ENCODE data around the gene RASA3. TPM values are rescaled to one million over a fixed set of nuclear protein-coding genes. Genes with fewer than 3 reads are reported as not detected.
"Not testable (repeated sequence)": the region's sequence is repeated elsewhere in the genome, so short reads cannot be mapped to it uniquely, and the experiment has no call there.

RASA3 gene
- polyA plus RNA-seq, 3 donors: 9.0 to 32.6 (median 16.6) TPM

- no peaks in the 10 kb centered on the region for H3K9me3 ChIP-seq (replicated peaks in 1 of 2; ENCODE audit: control insufficient read depth in 1 of 2, insufficient read depth in 1 of 2, low read length in 2 of 2)
- no peak for DNase-seq
- peaks cover 72% of the 10 kb centered on the region for H4K20me1 ChIP-seq (ENCODE audit: insufficient read depth, low read length)
- no peaks in the 10 kb centered on the region for H3K4me1 ChIP-seq (ENCODE audit: control insufficient read depth in 1 of 2, insufficient read depth in 2 of 2, low read length in 2 of 2)
- H3K9me3 Mint-ChIP-seq: peaks cover 0 to 2% (median 0%) of the 10 kb centered on the region in 7 donors
- no peak overlapping the region for H3K4me3 ChIP-seq (replicated peaks in 1 of 3; ENCODE audit: low read depth in 2 of 3, low read length in 3 of 3)
- WGBS (ENCODE audit: insufficient coverage): 97% methylated on average over 26 of the region's 35 CpGs
- peaks cover 13 to 59% of the 10 kb centered on the region in 2 donors for H3K36me3 ChIP-seq (replicated peaks in 1 of 2; ENCODE audit: control insufficient read depth in 1 of 2, insufficient read depth in 2 of 2, low read length in 2 of 2)
- H3K27me3 Mint-ChIP-seq (ENCODE audit: low read depth in 3 of 3): peaks cover 0 to 2% (median 0%) of the 10 kb centered on the region in 3 donors
- no peak overlapping the region for H2AFZ ChIP-seq (ENCODE audit: insufficient read depth, low read depth, low read length, poor library complexity, severe bottlenecking)
- peak overlapping the region in 2 of 7 donors; percentile 28 to 73 for H3K27ac Mint-ChIP-seq
- H3K9ac ChIP-seq (ENCODE audit: insufficient read depth, low read length, poor library complexity, severe bottlenecking): no peak overlapping the region
- H3K4me2 ChIP-seq (replicated peaks; ENCODE audit: extremely low read depth, low read length, poor library complexity, severe bottlenecking): no peak overlapping the region
- peaks cover 7% of the 10 kb centered on the region for H3K4me1 Mint-ChIP-seq
- H3K36me3 Mint-ChIP-seq: peaks cover 51 to 55% of the 10 kb centered on the region in 2 donors
- TF ChIP-seq, protein P1, sequence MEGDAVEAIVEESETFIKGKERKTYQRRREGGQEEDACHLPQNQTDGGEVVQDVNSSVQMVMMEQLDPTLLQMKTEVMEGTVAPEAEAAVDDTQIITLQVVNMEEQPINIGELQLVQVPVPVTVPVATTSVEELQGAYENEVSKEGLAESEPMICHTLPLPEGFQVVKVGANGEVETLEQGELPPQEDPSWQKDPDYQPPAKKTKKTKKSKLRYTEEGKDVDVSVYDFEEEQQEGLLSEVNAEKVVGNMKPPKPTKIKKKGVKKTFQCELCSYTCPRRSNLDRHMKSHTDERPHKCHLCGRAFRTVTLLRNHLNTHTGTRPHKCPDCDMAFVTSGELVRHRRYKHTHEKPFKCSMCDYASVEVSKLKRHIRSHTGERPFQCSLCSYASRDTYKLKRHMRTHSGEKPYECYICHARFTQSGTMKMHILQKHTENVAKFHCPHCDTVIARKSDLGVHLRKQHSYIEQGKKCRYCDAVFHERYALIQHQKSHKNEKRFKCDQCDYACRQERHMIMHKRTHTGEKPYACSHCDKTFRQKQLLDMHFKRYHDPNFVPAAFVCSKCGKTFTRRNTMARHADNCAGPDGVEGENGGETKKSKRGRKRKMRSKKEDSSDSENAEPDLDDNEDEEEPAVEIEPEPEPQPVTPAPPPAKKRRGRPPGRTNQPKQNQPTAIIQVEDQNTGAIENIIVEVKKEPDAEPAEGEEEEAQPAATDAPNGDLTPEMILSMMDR (IDR thresholded peaks at IDR 0.05): no peak
- H3K4me3 Mint-ChIP-seq: no peak overlapping the region
- no peak overlapping the region for H3K27ac ChIP-seq (ENCODE audit: low read depth in 1 of 2, low read length in 2 of 2)
- intact Hi-C loops (cut with micrococcal nuclease): no loop called here
- H3K27me3 ChIP-seq (ENCODE audit: control insufficient read depth in 2 of 2, insufficient read depth in 2 of 2, low read length in 2 of 2): no peaks in the 10 kb centered on the region
- peaks cover 80% of the 10 kb centered on the region for H3K79me2 ChIP-seq (ENCODE audit: insufficient read depth, low read length)
Measured at GRCh38 chr13:114076329-114077090, 55.9 kb downstream of the RASA3 start.

GRCh38 chr13:114075811-114076210, 56.6 kb downstream of the RASA3 start:
- H3K4me1 ChIP-seq (ENCODE audit: control insufficient read depth in 1 of 2, insufficient read depth in 2 of 2, low read length in 2 of 2); H3K9ac ChIP-seq (ENCODE audit: insufficient read depth, low read length, poor library complexity, severe bottlenecking); H2AFZ ChIP-seq (ENCODE audit: insufficient read depth, low read depth, low read length, poor library complexity, severe bottlenecking); H3K27ac ChIP-seq (ENCODE audit: low read depth in 1 of 2, low read length in 2 of 2); H3K4me2 ChIP-seq (replicated peaks; ENCODE audit: extremely low read depth, low read length, poor library complexity, severe bottlenecking); intact Hi-C loops (cut with micrococcal nuclease); H3K9me3 Mint-ChIP-seq; H3K4me3 Mint-ChIP-seq; H3K9me3 ChIP-seq (replicated peaks in 1 of 2; ENCODE audit: control insufficient read depth in 1 of 2, insufficient read depth in 1 of 2, low read length in 2 of 2); DNase-seq; H3K4me3 ChIP-seq (replicated peaks in 1 of 3; ENCODE audit: low read depth in 2 of 3, low read length in 3 of 3); H3K27me3 ChIP-seq (ENCODE audit: control insufficient read depth in 2 of 2, insufficient read depth in 2 of 2, low read length in 2 of 2); H3K27me3 Mint-ChIP-seq (ENCODE audit: low read depth in 3 of 3): not testable (repeated sequence)
- H4K20me1 ChIP-seq (ENCODE audit: insufficient read depth, low read length): peaks cover 65% of the 10 kb centered on the region
- H3K36me3 Mint-ChIP-seq: peaks cover 54 to 60% of the 10 kb centered on the region in 2 donors
- peaks cover 13 to 59% of the 10 kb centered on the region in 2 donors for H3K36me3 ChIP-seq (replicated peaks in 1 of 2; ENCODE audit: control insufficient read depth in 1 of 2, insufficient read depth in 2 of 2, low read length in 2 of 2)
- H3K27ac Mint-ChIP-seq: peak overlapping the region in 1 of 7 donors; percentile 33
- WGBS (ENCODE audit: insufficient coverage): 98% methylated on average over 30 of the region's 45 CpGs
- H3K79me2 ChIP-seq (ENCODE audit: insufficient read depth, low read length): peaks cover 78% of the 10 kb centered on the region
- H3K4me1 Mint-ChIP-seq: peaks cover 11% of the 10 kb centered on the region
